GM23248 (cell line): ENCODE results near the gene GLCCI1.

ENCODE experiments used
- EZH2 ChIP-seq: fragments of 200-600 bp; sonication (generic); IDR thresholded peaks from 2 replicates; pipeline ENCODE4 v1.6.1; 2018; ENCODE audit warnings: antibody characterized with exemption, mild to moderate bottlenecking; ENCODE audit not compliant: insufficient read depth, poor library complexity, severe bottlenecking
- EZH2phosphoT487 ChIP-seq: fragments of 200-600 bp; sonication (generic); IDR thresholded peaks from 2 replicates; pipeline ENCODE4 v1.6.1; 2018; ENCODE audit warnings: antibody characterized with exemption, moderate library complexity, mild to moderate bottlenecking, low read depth; ENCODE audit not compliant: insufficient read depth

GRCh38 chr7:8060241-8060640 lies 91.6 kb downstream of the GLCCI1 start:
- TF ChIP-seq EZH2phosphoT487, result no peak
- no peak for TF ChIP-seq EZH2
